OCI-LY7 (cell line): ENCODE results near the gene SORBS2. TPM values are rescaled to one million over a fixed set of nuclear protein-coding genes. Genes with fewer than 3 reads are reported as not detected.

ENCODE experiments used
- BruUV-seq: library from RNA; stranded (reverse); fragments of 400-500 nt; replicated peaks from 2 replicates; lab custom pipeline; 2021; lab: Mats Ljungman, UMichigan
- CTCF ChIA-PET: fragments of 300-600 bp; sonication (Branson Sonifier 250); formaldehyde crosslinking; loops from one replicate; lab custom pipeline; 2022; ENCODE audit warnings: antibody characterized with exemption; ENCODE audit not compliant: unreplicated experiment; lab: Charles Lee
- POLR2A ChIA-PET: fragments of 300-600 bp; sonication (Branson Sonifier 250); formaldehyde crosslinking; loops from one replicate; lab custom pipeline; 2022; ENCODE audit warnings: antibody characterized with exemption; lab: Charles Lee
- DNase-seq: peaks from one replicate; pipeline ENCODE4 v3.0.0-alpha.2; 2015; ENCODE audit warnings: low spot score
- H2AFZ ChIP-seq: fragments of 200-600 bp; sonication (generic), shearing (Covaris generic); 2 replicates; pipeline ENCODE4 v1.6.1; 2014; ENCODE audit warnings: mild to moderate bottlenecking, antibody characterized with exemption, low read length, moderate library complexity
- H3K27ac ChIP-seq: fragments of 200-600 bp; sonication (generic); 2 replicates; pipeline ENCODE4 v1.5.1; 2014; ENCODE audit warnings: mixed run types, low read depth, mild to moderate bottlenecking, moderate library complexity, low read length, inconsistent platforms; ENCODE audit not compliant: poor library complexity, severe bottlenecking
- H3K36me3 ChIP-seq: fragments of 200-600 bp; sonication (generic); 2 replicates; pipeline ENCODE4 v1.6.1; 2014; ENCODE audit warnings: mild to moderate bottlenecking, antibody characterized with exemption, low read length, moderate library complexity, mixed read lengths; ENCODE audit not compliant: insufficient read depth
- H3K4me1 ChIP-seq: fragments of 200-600 bp; sonication (generic); 2 replicates; pipeline ENCODE4 v1.5.1; 2014; ENCODE audit warnings: mild to moderate bottlenecking, low read length; ENCODE audit not compliant: insufficient read depth, poor library complexity, severe bottlenecking
- H3K4me2 ChIP-seq: fragments of 200-600 bp; sonication (generic); 2 replicates; pipeline ENCODE4 v1.6.1; 2014; ENCODE audit warnings: mild to moderate bottlenecking, low read length
- H3K4me3 ChIP-seq: fragments of 200-600 bp; sonication (generic); 2 replicates; pipeline ENCODE4 v1.5.1; 2014; ENCODE audit warnings: mild to moderate bottlenecking, low read depth, low read length; ENCODE audit not compliant: poor library complexity, severe bottlenecking
- H3K79me2 ChIP-seq: fragments of 200-600 bp; sonication (generic); 2 replicates; pipeline ENCODE4 v1.6.1; 2016; ENCODE audit warnings: low read depth, mild to moderate bottlenecking, low read length, moderate library complexity, mixed read lengths; ENCODE audit not compliant: insufficient read depth
- H3K9me2 ChIP-seq: fragments of 200-600 bp; sonication (generic); 2 replicates; pipeline ENCODE4 v1.6.1; 2016; ENCODE audit warnings: mild to moderate bottlenecking, low read length, mixed read lengths; ENCODE audit not compliant: insufficient read depth
- H3K9me3 ChIP-seq: fragments of 200-600 bp; sonication (generic); 2 replicates; pipeline ENCODE4 v1.6.1; 2014; ENCODE audit warnings: mild to moderate bottlenecking, mixed run types, low read length, mixed read lengths
- H4K20me1 ChIP-seq: fragments of 200-600 bp; sonication (generic); 2 replicates; pipeline ENCODE4 v1.6.1; 2014; ENCODE audit warnings: mild to moderate bottlenecking, antibody characterized with exemption, low read length, moderate library complexity, mixed read lengths; ENCODE audit not compliant: insufficient read depth
- EZH2phosphoT487 ChIP-seq: fragments of 200-600 bp; sonication (generic); IDR thresholded peaks from 2 replicates; pipeline ENCODE4 v1.6.1; 2018; ENCODE audit warnings: low read depth, borderline replicate concordance, mild to moderate bottlenecking, mixed run types, antibody characterized with exemption, low read length, moderate library complexity, mixed read lengths
- intact Hi-C: fragments of 100-400 bp; cut with micrococcal nuclease; formaldehyde crosslinking; loops from one replicate; pipeline ENCODE4 v1.10.0; 2022; ENCODE audit not compliant: unreplicated experiment
- total RNA-seq, 2 experiments: library from RNA; depleted of rRNA in 1 of 2; stranded (reverse); fragments of >200 nt in 1 of 2; shearing (Covaris generic) in 1 of 2; gene quantifications; 2 replicates each; pipeline ENCODE4 v1.2.3, GENCODE V29; 2014 to 2022
- TF ChIP-seq, protein P1 (sequence below): fragments of 200-600 bp; sonication (generic); conservative IDR thresholded peaks from 2 replicates; pipeline ENCODE4 v1.5.1; 2014; ENCODE audit warnings: mild to moderate bottlenecking, antibody characterized with exemption, low read length, moderate library complexity, mixed read lengths

The SORBS2 gene
- total RNA-seq, 2 experiments from 2014 or later = 33.2 to 43.5 TPM

DNA sequence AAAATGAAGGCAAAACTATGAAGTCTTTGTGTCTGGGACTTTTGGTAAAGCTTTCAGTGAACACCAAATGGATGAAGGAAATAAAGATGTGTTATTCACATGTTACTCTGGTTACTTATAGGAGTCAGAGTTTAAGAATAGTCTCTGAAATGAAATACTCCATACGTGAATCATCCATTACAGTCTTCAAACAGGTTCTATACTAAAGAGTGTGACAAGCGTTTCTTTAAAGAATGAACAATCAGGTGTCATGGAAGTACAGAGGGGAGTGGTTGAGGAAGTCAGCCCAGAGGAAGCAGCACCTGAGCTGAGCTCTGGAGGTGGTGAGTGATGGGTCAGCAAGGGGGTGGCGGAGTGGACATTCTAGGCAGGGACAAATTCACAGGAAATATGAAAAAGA is 41.8 kb upstream of the SORBS2 start:
- DNase-seq = no peak
- ChIA-PET POLR2A (interaction anchor here (0.7 to 1.3 kb wide), 3 partner anchors 23 to 218 kb away, joined by 3 read pairs; no protein-coding TSS in a partner anchor), CTCF (no interaction called here)
- no peaks in the 10 kb centered on the region for H3K4me1 ChIP-seq
- intact Hi-C loops = no loop called here
- no peak overlapping the region for H3K4me3 ChIP-seq
- peaks cover 21% of the 10 kb centered on the region for H3K9me3 ChIP-seq
- no peaks in the 10 kb centered on the region for H3K79me2 ChIP-seq
- H3K9me2 ChIP-seq = peaks cover 6% of the 10 kb centered on the region; the same call in 1 of the 2 replicates
- no peaks in the 10 kb centered on the region for H4K20me1 ChIP-seq
- no peak overlapping the region for H3K4me2 ChIP-seq
- no peak overlapping the region for H2AFZ ChIP-seq
- no peak for TF ChIP-seq EZH2phosphoT487
- TF ChIP-seq, protein P1, sequence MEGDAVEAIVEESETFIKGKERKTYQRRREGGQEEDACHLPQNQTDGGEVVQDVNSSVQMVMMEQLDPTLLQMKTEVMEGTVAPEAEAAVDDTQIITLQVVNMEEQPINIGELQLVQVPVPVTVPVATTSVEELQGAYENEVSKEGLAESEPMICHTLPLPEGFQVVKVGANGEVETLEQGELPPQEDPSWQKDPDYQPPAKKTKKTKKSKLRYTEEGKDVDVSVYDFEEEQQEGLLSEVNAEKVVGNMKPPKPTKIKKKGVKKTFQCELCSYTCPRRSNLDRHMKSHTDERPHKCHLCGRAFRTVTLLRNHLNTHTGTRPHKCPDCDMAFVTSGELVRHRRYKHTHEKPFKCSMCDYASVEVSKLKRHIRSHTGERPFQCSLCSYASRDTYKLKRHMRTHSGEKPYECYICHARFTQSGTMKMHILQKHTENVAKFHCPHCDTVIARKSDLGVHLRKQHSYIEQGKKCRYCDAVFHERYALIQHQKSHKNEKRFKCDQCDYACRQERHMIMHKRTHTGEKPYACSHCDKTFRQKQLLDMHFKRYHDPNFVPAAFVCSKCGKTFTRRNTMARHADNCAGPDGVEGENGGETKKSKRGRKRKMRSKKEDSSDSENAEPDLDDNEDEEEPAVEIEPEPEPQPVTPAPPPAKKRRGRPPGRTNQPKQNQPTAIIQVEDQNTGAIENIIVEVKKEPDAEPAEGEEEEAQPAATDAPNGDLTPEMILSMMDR = no peak
- no peaks in the 10 kb centered on the region for H3K36me3 ChIP-seq
- H3K27ac ChIP-seq = no peak overlapping the region
- BruUV-seq = no TSS peak

- BruUV-seq = no TSS peak
- Histone ChIP-seq H4K20me1 (no peaks in the 10 kb centered on the region), H3K9me2 (peaks cover 6% of the 10 kb centered on the region; the same call in 1 of the 2 replicates), H3K27ac (no peak overlapping the region), H3K36me3 (no peaks in the 10 kb centered on the region), H3K4me1 (no peaks in the 10 kb centered on the region), H3K4me2 (no peak overlapping the region), H3K9me3 (peaks cover 12% of the 10 kb centered on the region), H3K79me2 (no peaks in the 10 kb centered on the region), H2AFZ (no peak overlapping the region), H3K4me3 (no peak overlapping the region)
- DNase-seq = no peak
- intact Hi-C loops = no loop called here
- ChIA-PET POLR2A (interaction anchor here (1.7 kb wide), 1 partner anchor 10 kb away, joined by 4 read pairs; no protein-coding TSS in a partner anchor), CTCF (no interaction called here)
- no peak for TF ChIP-seq EZH2phosphoT487
- TF ChIP-seq, protein P1 = no peak
Observed at GRCh38 chr4:185852961-185853360, 41.0 kb upstream of the SORBS2 start.

GRCh38 chr4:185849664-185850550 is 37.9 kb upstream of the SORBS2 start:
- no peaks in the 10 kb centered on the region for H3K4me1 ChIP-seq
- ChIA-PET CTCF (no interaction called here), POLR2A (interaction anchor here (0.6 to 1.2 kb wide), 2 partner anchors 12 to 170 kb away, joined by 3 read pairs; no protein-coding TSS in a partner anchor)
- intact Hi-C loops = no loop called here
- no peaks in the 10 kb centered on the region for H3K9me2 ChIP-seq
- H3K4me3 ChIP-seq = no peak overlapping the region
- no peaks in the 10 kb centered on the region for H3K79me2 ChIP-seq
- H3K27ac ChIP-seq = no peak overlapping the region
- no peaks in the 10 kb centered on the region for H4K20me1 ChIP-seq
- no peak overlapping the region for H2AFZ ChIP-seq
- TF ChIP-seq, protein P1 = no peak
- TF ChIP-seq EZH2phosphoT487 = no peak
- H3K36me3 ChIP-seq = no peaks in the 10 kb centered on the region
- no TSS peak for BruUV-seq
- no peak overlapping the region for H3K4me2 ChIP-seq
- no peaks in the 10 kb centered on the region for H3K9me3 ChIP-seq
- DNase-seq = no peak
